Measurements from ENCODE around the gene SP4. TPM values are rescaled to one million over a fixed set of nuclear protein-coding genes. Genes with fewer than 3 reads are reported as not detected.

Gene SP4
- total and polyA plus RNA-seq, 8 donors = 4.3 to 10.7 (median 9.2) TPM

- Histone ChIP-seq H3K27ac (no peak overlapping the region), H3K9me3 (no peaks in the 10 kb centered on the region), H3K27me3 (peaks cover 16 to 38% of the 10 kb centered on the region in 2 donors), H3K4me3 (no peak overlapping the region), H3K36me3 (no peaks in the 10 kb centered on the region), H3K4me1 (peaks cover 0 to 15% of the 10 kb centered on the region in 2 donors)
- TF ChIP-seq CTCF (IDR thresholded peaks at IDR 0.05) = no peak
- ATAC-seq = no peak
- intact Hi-C loops (cut with DNase I) = no loop called here
- no peak for DNase-seq
Measured at GRCh38 chr7:21538936-21539495, 111.1 kb downstream of the SP4 start.

- peak in 3 of 4 donors; percentile 51 to 89 (median 54) for DNase-seq
- peaks cover 0 to 17% of the 10 kb centered on the region in 2 donors for H3K4me1 ChIP-seq
- H3K27me3 ChIP-seq = peaks cover 23 to 65% of the 10 kb centered on the region in 2 donors
- no peak within 1 kb of the TSS for H3K27ac ChIP-seq
- no peaks in the 10 kb centered on the region for H3K36me3 ChIP-seq
- H3K4me3 ChIP-seq = peak within 1 kb of the TSS; percentile 39 to 48
- ATAC-seq = peak; percentile 100
- peak in 1 of 2 donors; percentile 19 for TF ChIP-seq CTCF (IDR thresholded peaks at IDR 0.05)
- intact Hi-C loops (cut with DNase I) = no loop called here
- no peaks in the 10 kb centered on the region for H3K9me3 ChIP-seq
Measured at GRCh38 chr7:21542891-21543527, 115.1 kb downstream of the SP4 start, which contains the start of gene DNAH11. TSS of gene DNAH11 (plus strand) at chr7:21543039. CDS start at chr7:21543246, 207 bp downstream.

GRCh38 chr7:21543528-21544302 is 115.8 kb downstream of the SP4 start:
- ATAC-seq = peak; percentile 69
- Histone ChIP-seq H3K27me3 (peaks cover 23 to 65% of the 10 kb centered on the region in 2 donors), H3K27ac (no peak overlapping the region), H3K4me3 (peak overlapping the region; percentile 39 to 48), H3K9me3 (no peaks in the 10 kb centered on the region), H3K4me1 (peaks cover 0 to 17% of the 10 kb centered on the region in 2 donors), H3K36me3 (no peaks in the 10 kb centered on the region)
- intact Hi-C loops (cut with DNase I) = no loop called here
- TF ChIP-seq CTCF (IDR thresholded peaks at IDR 0.05) = no peak
- peak in 1 of 4 donors; percentile 33 for DNase-seq

- H3K4me1 ChIP-seq = peaks cover 0 to 17% of the 10 kb centered on the region in 2 donors
- no peaks in the 10 kb centered on the region for H3K9me3 ChIP-seq
- peak overlapping the region in 1 of 2 donors; percentile 48 for H3K4me3 ChIP-seq
- no peak for TF ChIP-seq CTCF (IDR thresholded peaks at IDR 0.05)
- ATAC-seq = no peak
- H3K36me3 ChIP-seq = no peaks in the 10 kb centered on the region
- no peak for DNase-seq
- no peak overlapping the region for H3K27ac ChIP-seq
- intact Hi-C loops (cut with DNase I) = no loop called here
- peaks cover 23 to 65% of the 10 kb centered on the region in 2 donors for H3K27me3 ChIP-seq
Measured at GRCh38 chr7:21544303-21544656, 116.4 kb downstream of the SP4 start.

- H3K4me3 ChIP-seq = no peak overlapping the region
Measured at GRCh38 chr7:21544715-21545114, 116.8 kb downstream of the SP4 start.

More at GRCh38 chr7:21544715-21545114, 116.8 kb downstream of the SP4 start:
- DNase-seq (peak in 1 of 4 donors; percentile 52), ATAC-seq (no peak)
- Histone ChIP-seq H3K27ac (no peak overlapping the region), H3K9me3 (no peaks in the 10 kb centered on the region), H3K27me3 (peaks cover 23 to 65% of the 10 kb centered on the region in 2 donors), H3K36me3 (no peaks in the 10 kb centered on the region), H3K4me1 (peaks cover 0 to 17% of the 10 kb centered on the region in 2 donors)
- TF ChIP-seq CTCF (IDR thresholded peaks at IDR 0.05) = no peak
- intact Hi-C loops (cut with DNase I) = no loop called here
